Epithelial cell of prostate (primary cell): ENCODE data around the gene OSBPL3.
"Not testable (repeated sequence)": the region's sequence is repeated elsewhere in the genome, so short reads cannot be mapped to it uniquely, and the experiment has no call there.

Source experiments
- DNase-seq: peaks from one replicate; pipeline ENCODE4 v3.0.0-alpha.2; 2011; ENCODE audit warnings: low read depth, low spot score
- H3K27ac ChIP-seq: fragments of 450-650 bp; 2 replicates; pipeline ENCODE4 v1.5.1; 2017; ENCODE audit warnings: mild to moderate bottlenecking

Gene OSBPL3

GRCh38 chr7:24821045-24821753 lies 158.8 kb downstream of the OSBPL3 start:
- H3K27ac ChIP-seq = peak overlapping the region; percentile 98
- DNase-seq = peak; percentile 97

GRCh38 chr7:24820730-24821044 lies 159.3 kb downstream of the OSBPL3 start:
- no peak for DNase-seq
- H3K27ac ChIP-seq = peak overlapping the region; percentile 98

GRCh38 chr7:24819916-24820689 lies 159.9 kb downstream of the OSBPL3 start:
- DNase-seq = peak; percentile 64
- H3K27ac ChIP-seq = peak overlapping the region; percentile 98

- DNase-seq = no peak
- H3K27ac ChIP-seq = no peak overlapping the region
These were observed 162.6 kb downstream of the OSBPL3 start for GRCh38 chr7:24817339-24817738.

GRCh38 chr7:24816868-24817267 lies 163.1 kb downstream of the OSBPL3 start:
- no peak overlapping the region for H3K27ac ChIP-seq
- no peak for DNase-seq

- no peak overlapping the region for H3K27ac ChIP-seq
- no peak for DNase-seq
These were observed 167.6 kb downstream of the OSBPL3 start for GRCh38 chr7:24812305-24812945.

- no peak for DNase-seq
- no peak overlapping the region for H3K27ac ChIP-seq
These were observed 171.5 kb downstream of the OSBPL3 start for GRCh38 chr7:24808518-24808917.

- DNase-seq = no peak
- no peak overlapping the region for H3K27ac ChIP-seq
These were observed 177.7 kb downstream of the OSBPL3 start for GRCh38 chr7:24802300-24802699.

GRCh38 chr7:24801883-24802282 lies 178.1 kb downstream of the OSBPL3 start:
- H3K27ac ChIP-seq = no peak overlapping the region
- no peak for DNase-seq

GRCh38 chr7:24800667-24801066 lies 179.3 kb downstream of the OSBPL3 start:
- H3K27ac ChIP-seq = no peak overlapping the region
- no peak for DNase-seq

GRCh38 chr7:24800073-24800472 lies 179.9 kb downstream of the OSBPL3 start:
- no peak for DNase-seq
- H3K27ac ChIP-seq = no peak overlapping the region

- H3K27ac ChIP-seq = no peak overlapping the region
- DNase-seq = no peak
These were observed 180.5 kb downstream of the OSBPL3 start for GRCh38 chr7:24799506-24799905.

- no peak for DNase-seq
- no peak overlapping the region for H3K27ac ChIP-seq
These were observed 181.7 kb downstream of the OSBPL3 start for GRCh38 chr7:24798261-24798660.

- no peak overlapping the region for H3K27ac ChIP-seq
- no peak for DNase-seq
These were observed 182.7 kb downstream of the OSBPL3 start for GRCh38 chr7:24797270-24797669.

- no peak for DNase-seq
These were observed 184.6 kb downstream of the OSBPL3 start for GRCh38 chr7:24795407-24795767.

GRCh38 chr7:24794751-24795406 lies 185.1 kb downstream of the OSBPL3 start:
- not testable (repeated sequence) for DNase-seq, H3K27ac ChIP-seq

More at GRCh38 chr7:24795407-24795767, 184.6 kb downstream of the OSBPL3 start:
- H3K27ac ChIP-seq = no peak overlapping the region

GRCh38 chr7:24793982-24794648 lies 185.9 kb downstream of the OSBPL3 start:
- DNase-seq = no peak
- no peak overlapping the region for H3K27ac ChIP-seq

GRCh38 chr7:24788961-24789576 lies 190.9 kb downstream of the OSBPL3 start:
- DNase-seq = no peak

GRCh38 chr7:24788075-24788474 lies 191.9 kb downstream of the OSBPL3 start:
- no peak overlapping the region for H3K27ac ChIP-seq
- DNase-seq = no peak

More at GRCh38 chr7:24788961-24789576, 190.9 kb downstream of the OSBPL3 start:
- H3K27ac ChIP-seq = no peak overlapping the region

GRCh38 chr7:24786941-24787340 lies 193.0 kb downstream of the OSBPL3 start:
- H3K27ac ChIP-seq = peak overlapping the region; percentile 66
- peak; percentile 88 for DNase-seq
